NCI-H510A treated with DMSO at 0.1 percent for 48 hours (cell line): ENCODE data around the gene MMP20.

Experiments used
- DNase-seq: peaks from one replicate; lab custom pipeline; 2025; lab: John Stamatoyannopoulos, UW

The MMP20 gene

GRCh38 chr11:102553835-102554282, 71.3 kb downstream of the MMP20 start:
- DNase-seq = no peak

GRCh38 chr11:102552447-102553194, 72.5 kb downstream of the MMP20 start:
- DNase-seq = no peak

DNA sequence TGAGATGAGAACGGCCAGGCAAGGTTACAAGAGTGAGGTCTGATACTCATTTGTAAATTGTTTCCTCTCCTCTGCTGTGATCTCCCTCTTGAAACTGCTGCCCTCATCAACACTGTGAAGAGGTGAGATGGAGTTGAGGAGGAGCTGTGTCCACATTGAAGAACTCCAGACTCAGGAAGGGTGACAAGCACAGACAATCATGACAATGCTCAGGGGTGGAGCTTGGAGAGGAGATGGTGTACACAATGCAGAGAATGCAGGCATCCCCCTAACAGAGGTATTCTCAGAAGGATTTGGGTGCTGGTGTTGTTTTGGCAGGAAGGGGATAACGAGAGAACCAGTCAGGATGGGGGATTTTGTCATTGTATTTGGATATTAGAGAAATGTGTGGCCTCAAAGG, 73.1 kb downstream of the MMP20 start:
- DNase-seq = no peak

GRCh38 chr11:102551169-102551781, 73.9 kb downstream of the MMP20 start:
- no peak for DNase-seq

GRCh38 chr11:102546923-102547471, 78.1 kb downstream of the MMP20 start:
- DNase-seq = no peak

DNA sequence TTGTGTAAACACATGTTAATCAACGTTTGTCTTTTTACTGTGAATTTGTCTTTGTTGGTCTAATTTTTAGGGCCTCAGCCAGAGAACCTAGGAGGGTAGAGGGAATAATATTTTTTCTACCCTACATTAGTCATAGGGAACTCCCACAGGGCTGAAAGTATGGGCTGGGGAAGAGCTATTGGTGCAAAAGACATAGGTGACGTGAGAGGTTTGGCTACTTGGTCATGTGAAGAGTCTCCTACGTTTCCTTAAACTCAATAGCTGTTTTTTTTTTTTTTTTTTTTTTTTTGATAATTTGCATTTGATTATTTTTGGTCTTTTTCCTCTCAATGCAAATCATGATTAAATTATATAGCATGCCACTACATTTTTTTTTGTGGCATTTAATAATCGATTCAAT, 78.7 kb downstream of the MMP20 start:
- DNase-seq = no peak

- no peak for DNase-seq
Measured at GRCh38 chr11:102545701-102546100, 79.4 kb downstream of the MMP20 start.

GRCh38 chr11:102544594-102544993, 80.5 kb downstream of the MMP20 start:
- no peak for DNase-seq

GRCh38 chr11:102539567-102539966, 85.6 kb downstream of the MMP20 start:
- DNase-seq = no peak

DNA sequence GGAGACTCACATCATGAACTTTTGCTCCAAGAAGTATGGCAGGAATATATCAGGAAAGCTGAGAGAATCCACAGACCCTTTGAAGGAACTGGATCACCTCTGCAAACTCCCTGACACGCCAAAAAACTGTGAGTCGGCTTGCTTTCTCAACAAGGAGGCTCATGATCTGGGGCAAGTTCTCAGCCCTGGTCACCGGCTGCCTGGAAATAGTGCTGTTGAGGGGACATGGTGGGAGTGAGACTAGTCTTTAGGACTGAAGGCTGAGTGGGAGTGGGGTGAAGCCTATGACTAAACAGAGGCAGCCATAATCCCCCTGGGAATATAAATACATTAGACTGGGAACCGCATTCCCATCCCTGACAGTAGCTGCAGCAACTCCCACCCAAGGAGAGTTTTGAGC, 86.2 kb downstream of the MMP20 start:
- no peak for DNase-seq

- no peak for DNase-seq
Measured at GRCh38 chr11:102534261-102534872, 90.8 kb downstream of the MMP20 start.

- DNase-seq = no peak
Measured at GRCh38 chr11:102530558-102530957, 94.6 kb downstream of the MMP20 start, which contains the start of gene MMP7. Gene MMP7, minus strand, starts transcription at chr11:102530747. Its CDS starts 47 bp downstream, at chr11:102530700.

DNA sequence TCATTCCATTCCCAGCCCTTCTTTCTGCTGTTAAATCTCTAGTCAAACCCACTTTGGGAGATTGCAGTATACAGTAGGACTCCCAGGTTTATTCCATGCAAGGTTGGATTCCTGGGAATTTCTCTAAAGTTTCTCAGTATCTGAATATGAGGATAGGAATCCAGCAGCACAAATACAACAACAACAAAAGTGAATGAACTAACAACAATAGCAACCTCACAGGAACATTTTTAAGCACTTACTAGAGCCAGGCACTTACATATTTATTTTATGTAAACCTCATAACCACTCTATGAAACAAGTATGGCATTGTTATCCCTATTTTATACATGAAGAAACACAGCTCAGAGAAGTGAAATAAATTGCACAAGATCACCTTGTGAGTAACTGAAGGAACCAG, 96.5 kb downstream of the MMP20 start:
- DNase-seq = no peak

DNA sequence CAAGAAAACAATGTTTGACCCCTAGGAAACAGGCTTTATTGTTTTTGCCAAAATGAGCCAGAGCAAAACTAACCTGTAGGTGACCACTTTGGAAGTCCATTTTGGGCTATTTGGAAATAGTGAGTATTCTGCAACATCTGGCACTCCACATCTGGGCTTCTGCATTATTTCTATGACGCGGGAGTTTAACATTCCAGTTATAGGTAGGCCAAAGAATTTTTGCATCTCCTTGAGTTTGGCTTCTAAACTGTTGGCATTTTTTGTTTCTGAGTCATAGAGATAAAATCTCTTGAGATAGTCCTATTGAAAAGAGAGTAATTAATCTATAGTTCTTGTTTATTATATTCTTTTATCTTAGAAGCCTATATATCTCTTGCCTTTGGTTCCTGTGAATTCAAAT, 97.4 kb downstream of the MMP20 start:
- no peak for DNase-seq

DNA sequence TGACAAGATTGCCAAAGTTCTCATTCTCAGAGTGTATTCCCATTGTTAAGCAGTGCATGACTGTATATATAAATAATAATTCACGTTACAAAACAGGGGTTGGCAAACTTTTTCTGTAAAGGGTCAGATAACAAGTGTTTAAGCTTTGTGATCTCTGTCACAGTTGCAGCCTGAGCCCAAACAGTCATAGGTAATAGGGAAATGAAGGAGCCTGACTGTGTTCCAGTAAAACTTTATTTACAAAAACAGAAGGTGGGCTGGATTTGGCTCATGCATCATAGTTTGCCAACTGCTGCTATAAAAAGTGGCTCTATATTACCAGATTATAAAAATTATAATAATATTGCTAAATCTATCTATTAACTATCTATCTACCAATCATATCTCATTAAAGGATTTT, 98.1 kb downstream of the MMP20 start:
- DNase-seq = no peak
